RWPE2 (cell line): Measurements from ENCODE around the gene C2orf49.

Experiments used
- ATAC-seq: fragments of 200-7000 bp; cut with Tn5 transposase; 3 replicates; pipeline ENCODE4 v1.9.1; 2021; ENCODE audit warnings: low read depth
- DNase-seq: peaks from one replicate; pipeline ENCODE4 v3.0.0-alpha.2; 2020; ENCODE audit warnings: low spot score
- H3K27ac ChIP-seq: fragments of 450-650 bp; 2 replicates; pipeline ENCODE4 v1.5.1; 2017; ENCODE audit warnings: mild to moderate bottlenecking; ENCODE audit not compliant: poor library complexity, severe bottlenecking
- H3K27me3 ChIP-seq: fragments of 250-450 bp; sonication (Bioruptor Pico); 2 replicates; pipeline ENCODE4 v1.5.1; 2021; ENCODE audit warnings: mild to moderate bottlenecking, moderate library complexity; ENCODE audit not compliant: insufficient read depth, poor library complexity, severe bottlenecking
- H3K36me3 ChIP-seq: fragments of 250-450 bp; sonication (Bioruptor Pico); 2 replicates; pipeline ENCODE4 v1.5.1; 2020; ENCODE audit warnings: low read depth, mild to moderate bottlenecking, moderate library complexity
- H3K4me1 ChIP-seq: fragments of 250-450 bp; sonication (Bioruptor Pico); 2 replicates; pipeline ENCODE4 v1.5.1; 2021; ENCODE audit warnings: mild to moderate bottlenecking, moderate library complexity; ENCODE audit not compliant: insufficient read depth, poor library complexity, severe bottlenecking
- H3K4me3 ChIP-seq: fragments of 250-450 bp; sonication (Bioruptor Pico); 2 replicates; pipeline ENCODE4 v1.5.1; 2021; ENCODE audit warnings: mild to moderate bottlenecking, moderate library complexity; ENCODE audit not compliant: severe bottlenecking
- H3K9me3 ChIP-seq: fragments of 250-450 bp; sonication (Bioruptor Pico); 2 replicates; pipeline ENCODE4 v1.5.1; 2021; ENCODE audit warnings: mild to moderate bottlenecking, moderate library complexity; ENCODE audit not compliant: severe bottlenecking
- CTCF ChIP-seq: fragments of 450-650 bp; IDR thresholded peaks from one replicate; pipeline ENCODE4 v1.5.1; 2017; ENCODE audit warnings: mild to moderate bottlenecking, moderate library complexity; ENCODE audit not compliant: poor library complexity, severe bottlenecking

The C2orf49 gene

GRCh38 chr2:105335469-105335868 lies 1.9 kb upstream of the C2orf49 start:
- H3K9me3 ChIP-seq: no peaks in the 10 kb centered on the region
- no peak overlapping the region for H3K4me3 ChIP-seq
- DNase-seq: no peak
- no peak overlapping the region for H3K27ac ChIP-seq
- H3K36me3 ChIP-seq: peaks cover 20% of the 10 kb centered on the region
- H3K4me1 ChIP-seq: peaks cover 12% of the 10 kb centered on the region
- no peak for ATAC-seq
- no peak for TF ChIP-seq CTCF
- no peaks in the 10 kb centered on the region for H3K27me3 ChIP-seq

GRCh38 chr2:105336786-105337121 lies 586 bp upstream of the C2orf49 start:
- DNase-seq: no peak
- no peaks in the 10 kb centered on the region for H3K27me3 ChIP-seq
- TF ChIP-seq CTCF: no peak
- H3K4me3 ChIP-seq: peak overlapping the region; percentile 89
- H3K27ac ChIP-seq: peak overlapping the region; percentile 75
- peaks cover 11% of the 10 kb centered on the region for H3K4me1 ChIP-seq
- peaks cover 33% of the 10 kb centered on the region for H3K36me3 ChIP-seq
- no peak for ATAC-seq
- no peaks in the 10 kb centered on the region for H3K9me3 ChIP-seq

GRCh38 chr2:105338020-105338385 lies 663 bp downstream of the C2orf49 start:
- Histone ChIP-seq H3K9me3 (no peaks in the 10 kb centered on the region), H3K4me3 (peak overlapping the region; percentile 89), H3K27ac (peak overlapping the region; percentile 75), H3K4me1 (peaks cover 11% of the 10 kb centered on the region), H3K27me3 (no peaks in the 10 kb centered on the region), H3K36me3 (peaks cover 45% of the 10 kb centered on the region)
- DNase-seq (no peak), ATAC-seq (peak; percentile 43)
- no peak for TF ChIP-seq CTCF

GRCh38 chr2:105339414-105339813 lies 2.1 kb downstream of the C2orf49 start:
- DNase-seq (no peak), ATAC-seq (no peak)
- Histone ChIP-seq H3K27me3 (no peaks in the 10 kb centered on the region), H3K9me3 (no peaks in the 10 kb centered on the region), H3K36me3 (peaks cover 59% of the 10 kb centered on the region), H3K27ac (no peak overlapping the region), H3K4me3 (no peak overlapping the region), H3K4me1 (peaks cover 11% of the 10 kb centered on the region)
- TF ChIP-seq CTCF: no peak

- Histone ChIP-seq H3K27me3 (no peaks in the 10 kb centered on the region), H3K36me3 (peaks cover 97% of the 10 kb centered on the region), H3K4me3 (no peak overlapping the region), H3K4me1 (no peaks in the 10 kb centered on the region), H3K9me3 (no peaks in the 10 kb centered on the region), H3K27ac (no peak overlapping the region)
- DNase-seq (no peak), ATAC-seq (no peak)
- peak; percentile 64 for TF ChIP-seq CTCF
Observed at GRCh38 chr2:105344704-105345345, 7.5 kb downstream of the C2orf49 start.
